ENCODE data around the gene SPHK1.
A peak's percentile ranks its signal among the peaks of the same experiment; 100 is the strongest.

The SPHK1 gene

GRCh38 chr17:76384222-76384986, at the start of gene SPHK1:
Gene SPHK1, plus strand, starts transcription at chr17:76384609. Its CDS starts 1,036 bp downstream, at chr17:76385645.
- TF ChIP-seq CTCF (IDR thresholded peaks at IDR 0.05; ENCODE audit: control insufficient read depth, insufficient read depth, low read depth, low read length, missing control alignments): no peak
- peak within 1 kb of the TSS; percentile 71 for H3K4me3 ChIP-seq (ENCODE audit: control insufficient read depth, low read depth, low read length)
- no peak for DNase-seq (ENCODE audit: low read depth)

- TF ChIP-seq CTCF (IDR thresholded peaks at IDR 0.05; ENCODE audit: control insufficient read depth, insufficient read depth, low read depth, low read length, missing control alignments): no peak
- H3K4me3 ChIP-seq (ENCODE audit: control insufficient read depth, low read depth, low read length): no peak overlapping the region
- DNase-seq (ENCODE audit: low read depth): no peak
These were observed 48.6 kb upstream of the SPHK1 start for GRCh38 chr17:76335716-76336381.

GRCh38 chr17:76336756-76337412, 47.5 kb upstream of the SPHK1 start:
- H3K4me3 ChIP-seq (ENCODE audit: control insufficient read depth, low read depth, low read length): no peak overlapping the region
- TF ChIP-seq CTCF (IDR thresholded peaks at IDR 0.05; ENCODE audit: control insufficient read depth, insufficient read depth, low read depth, low read length, missing control alignments): no peak
- no peak for DNase-seq (ENCODE audit: low read depth)

- TF ChIP-seq CTCF (IDR thresholded peaks at IDR 0.05; ENCODE audit: control insufficient read depth, insufficient read depth, low read depth, low read length, missing control alignments): no peak
- DNase-seq (ENCODE audit: low read depth): no peak
- no peak overlapping the region for H3K4me3 ChIP-seq (ENCODE audit: control insufficient read depth, low read depth, low read length)
These were observed 47.0 kb upstream of the SPHK1 start for GRCh38 chr17:76337413-76337777.

- no peak for TF ChIP-seq CTCF (IDR thresholded peaks at IDR 0.05; ENCODE audit: control insufficient read depth, insufficient read depth, low read depth, low read length, missing control alignments)
- no peak for DNase-seq (ENCODE audit: low read depth)
- no peak overlapping the region for H3K4me3 ChIP-seq (ENCODE audit: control insufficient read depth, low read depth, low read length)
These were observed 43.1 kb upstream of the SPHK1 start for GRCh38 chr17:76341301-76341700.

- no peak overlapping the region for H3K4me3 ChIP-seq (ENCODE audit: control insufficient read depth, low read depth, low read length)
- no peak for TF ChIP-seq CTCF (IDR thresholded peaks at IDR 0.05; ENCODE audit: control insufficient read depth, insufficient read depth, low read depth, low read length, missing control alignments)
- no peak for DNase-seq (ENCODE audit: low read depth)
These were observed 41.3 kb upstream of the SPHK1 start for GRCh38 chr17:76343106-76343505.
